Endothelial cell of umbilical vein (primary cell): ENCODE measurements around the gene B3GALT6. TPM values are rescaled to one million over a fixed set of nuclear protein-coding genes. Genes with fewer than 3 reads are reported as not detected.

Experiments used
- BruUV-seq: library from RNA; stranded (reverse); fragments of 400-500 nt; replicated peaks from 2 replicates; lab custom pipeline; 2021; lab: Mats Ljungman, UMichigan
- CTCF ChIA-PET: fragments of 300-600, 350-600 bp; sonication (Branson Sonifier 250); formaldehyde crosslinking; loops from one replicate; lab custom pipeline; 2021; ENCODE audit warnings: antibody characterized with exemption, inconsistent platforms; lab: Charles Lee
- POLR2A ChIA-PET: fragments of 300-600, 350-600 bp; sonication (Branson Sonifier 250); formaldehyde crosslinking; loops from one replicate; lab custom pipeline; 2021; ENCODE audit warnings: antibody characterized with exemption, inconsistent platforms; lab: Charles Lee
- DNase-seq: peaks from one replicate; pipeline ENCODE4 v3.0.0-alpha.2; 2011; ENCODE audit warnings: low read depth, low spot score
- FAIRE-seq: peaks from 2 replicates; lab custom pipeline; 2011; peaks lifted over from hg19 to GRCh38; lab: Jason Lieb, UNC
- H2AFZ ChIP-seq: 2 replicates; pipeline ENCODE4 v1.6.0; 2012; ENCODE audit warnings: low read depth, low read length, control low read depth, inconsistent platforms
- H3K27ac ChIP-seq: 2 replicates; pipeline ENCODE4 v1.5.1; 2011; ENCODE audit warnings: low read depth, mild to moderate bottlenecking, control low read depth, low read length, moderate library complexity; ENCODE audit not compliant: insufficient read depth
- H3K27me3 ChIP-seq, 2 experiments: 2 replicates each; pipeline versions ENCODE4 v1.6.0 to v1.6.1; 2011; ENCODE audit warnings: low read length in 2 of 2, mixed read lengths in 1 of 2; ENCODE audit not compliant: control insufficient read depth in 2 of 2, insufficient read depth in 2 of 2
- H3K36me3 ChIP-seq, 2 experiments: 2 replicates in 1 of 2; 3 replicates in 1 of 2; pipeline ENCODE4 v1.5.1; 2011; ENCODE audit warnings: low read length in 2 of 2, mild to moderate bottlenecking in 1 of 2, moderate library complexity in 1 of 2; ENCODE audit not compliant: control insufficient read depth in 2 of 2, insufficient read depth in 2 of 2; ENCODE audit errors: extremely low read depth in 1 of 2
- H3K4me1 ChIP-seq: 3 replicates; pipeline ENCODE4 v1.5.1; 2011; ENCODE audit warnings: mild to moderate bottlenecking, low read length; ENCODE audit not compliant: control insufficient read depth, insufficient read depth; ENCODE audit errors: extremely low read depth
- H3K4me2 ChIP-seq: 2 replicates; pipeline ENCODE4 v1.6.1; 2011; ENCODE audit warnings: low read length, control low read depth, mixed read lengths; ENCODE audit not compliant: insufficient read depth
- H3K4me3 ChIP-seq, 3 experiments: fragments of 200-600 bp in 1 of 3; sonication (generic), shearing (Covaris generic) in 1 of 3; replicated peaks in 1 of 3; 2 replicates each; pipeline ENCODE4 v1.5.1; 2011 to 2016; ENCODE audit warnings: control low read depth in 3 of 3, low read length in 3 of 3, mild to moderate bottlenecking in 2 of 3, inconsistent platforms in 1 of 3, low read depth in 1 of 3, moderate library complexity in 1 of 3; ENCODE audit not compliant: insufficient read depth in 1 of 3
- H3K79me2 ChIP-seq: 2 replicates; pipeline ENCODE4 v1.6.0; 2012; ENCODE audit warnings: low read length, inconsistent platforms; ENCODE audit not compliant: control insufficient read depth, insufficient read depth
- H3K9ac ChIP-seq: replicated peaks from 2 replicates; pipeline ENCODE3; 2011; ENCODE audit warnings: low read length, control low read depth; ENCODE audit not compliant: insufficient read depth; ENCODE audit errors: extremely low read depth
- H3K9me1 ChIP-seq: replicated peaks from 3 replicates; pipeline ENCODE4 v1.6.0; 2011; ENCODE audit warnings: mild to moderate bottlenecking, low read length; ENCODE audit not compliant: control insufficient read depth, insufficient read depth; ENCODE audit errors: extremely low read depth
- H3K9me3 ChIP-seq: replicated peaks from 2 replicates; pipeline ENCODE4 v1.5.1; 2012; ENCODE audit warnings: low read length, inconsistent platforms; ENCODE audit not compliant: control insufficient read depth, insufficient read depth
- H4K20me1 ChIP-seq: replicated peaks from 2 replicates; pipeline ENCODE3; 2011; ENCODE audit warnings: mild to moderate bottlenecking, low read length; ENCODE audit not compliant: control insufficient read depth, insufficient read depth; ENCODE audit errors: extremely low read depth
- EZH2 ChIP-seq: IDR thresholded peaks from 2 replicates; pipeline ENCODE4 v1.6.1; 2012; ENCODE audit warnings: borderline replicate concordance, low read depth, mild to moderate bottlenecking, moderate library complexity, low read length, inconsistent platforms; ENCODE audit not compliant: severe bottlenecking
- FOS ChIP-seq: IDR thresholded peaks from 2 replicates; pipeline ENCODE4 v1.6.1; 2011; ENCODE audit warnings: mild to moderate bottlenecking, low read length, moderate library complexity, borderline replicate concordance; ENCODE audit not compliant: insufficient read depth
- GATA2 ChIP-seq: IDR thresholded peaks from 2 replicates; pipeline ENCODE4 v1.7.0; 2011; ENCODE audit warnings: low read depth, mild to moderate bottlenecking, moderate library complexity, mixed read lengths, low read length; ENCODE audit not compliant: insufficient read length, insufficient read depth
- JUN ChIP-seq: IDR thresholded peaks from 2 replicates; pipeline ENCODE4 v1.6.1; 2011; ENCODE audit warnings: borderline replicate concordance, low read depth; ENCODE audit not compliant: insufficient read length, insufficient read depth
- MYC ChIP-seq: IDR thresholded peaks from one replicate; pipeline ENCODE4 v1.6.1; 2011; ENCODE audit warnings: mild to moderate bottlenecking, low read depth, low read length
- POLR2A ChIP-seq: IDR thresholded peaks from 2 replicates; pipeline ENCODE4 v1.6.1; 2012; ENCODE audit warnings: low read depth, mild to moderate bottlenecking, control low read depth, low read length
- POLR2AphosphoS5 ChIP-seq: IDR thresholded peaks from 2 replicates; pipeline ENCODE4 v1.6.1; 2012; ENCODE audit warnings: low read depth, mild to moderate bottlenecking, control low read depth, low read length, moderate library complexity; ENCODE audit not compliant: insufficient read depth
- dilution Hi-C: fragments of 300-500 bp; cut with MboI; formaldehyde crosslinking; loops from one replicate; pipeline ENCODE4 v1.15.0; 2019; ENCODE audit warnings: low sequenced_read_pairs; ENCODE audit not compliant: extremely low pct_ligation_motif_present
- intact Hi-C: fragments of 100-400 bp; cut with micrococcal nuclease; formaldehyde crosslinking; loops from one replicate; pipeline ENCODE4 v1.10.0; 2022
- polyA plus RNA-seq, 4 experiments: library from polyadenylated mRNA; depleted of rRNA in 3 of 4; stranded (reverse) in 3 of 4; unstranded in 1 of 4; fragments of >200 nt; gene quantifications; 2 replicates each; pipeline versions ENCODE4 v1.2.1 to v1.2.3, GENCODE V29; 2011 to 2012; ENCODE audit warnings: missing spikeins in 1 of 4
- total RNA-seq: library from RNA; stranded (reverse); gene quantifications from 2 replicates; pipeline ENCODE4 v1.2.3, GENCODE V29; 2021
- TF ChIP-seq, protein P1 (sequence below), 2 donors: IDR thresholded peaks; 1 replicate in 1 of 2; 2 replicates in 1 of 2; pipeline ENCODE4 v1.5.1; 2011; ENCODE audit warnings: low read length in 2 of 2, mild to moderate bottlenecking in 2 of 2, moderate library complexity in 2 of 2, control low read depth in 1 of 2, inconsistent platforms in 1 of 2, low read depth in 1 of 2; ENCODE audit not compliant: insufficient read depth in 1 of 2; ENCODE audit errors: extremely low read depth in 1 of 2
- TF ChIP-seq, protein P2 (sequence below): IDR thresholded peaks from 2 replicates; pipeline ENCODE4 v1.6.1; 2011; ENCODE audit not compliant: insufficient read depth, insufficient read length

B3GALT6 gene
- total and polyA plus RNA-seq, 2 donors (not counting 3 experiments of a cell fraction or from before 2014, with no cell fraction given), result 24.6 to 34.1 TPM

DNA sequence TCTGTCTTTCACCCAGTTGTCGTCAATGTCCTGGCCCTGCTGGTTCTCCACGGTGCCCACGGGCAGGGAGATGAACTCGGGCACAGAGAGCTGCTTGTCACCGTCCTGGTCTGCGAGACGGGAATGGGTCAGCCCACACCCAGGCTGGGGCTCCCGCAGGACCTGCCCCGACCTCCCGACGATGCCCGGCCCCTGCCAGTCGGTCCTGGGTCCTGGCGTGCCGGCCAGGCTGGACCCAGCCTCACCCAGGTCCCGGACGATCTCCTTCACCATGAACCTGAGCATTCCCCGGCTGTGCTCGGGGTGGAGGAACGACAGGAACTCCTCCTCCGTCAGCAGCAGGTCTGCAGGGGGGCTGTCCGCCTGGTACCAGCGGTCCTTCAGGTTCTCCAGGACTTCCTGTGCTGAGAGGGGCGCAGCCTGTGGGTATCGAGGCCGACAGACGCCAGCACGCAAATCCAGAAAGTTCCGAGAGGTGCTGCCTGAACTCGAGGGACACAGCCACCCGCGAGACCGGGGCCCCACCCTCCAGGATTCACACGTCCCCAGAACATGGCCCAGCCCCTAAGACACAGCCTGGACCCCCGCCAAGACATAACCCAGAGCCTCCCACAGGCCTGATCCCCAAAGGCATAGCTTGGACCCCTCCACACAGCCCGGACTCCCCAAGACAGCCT lies 13.4 kb upstream of the B3GALT6 start:
- Histone ChIP-seq H3K9me3 (no peaks in the 10 kb centered on the region), H3K27me3 (no peaks in the 10 kb centered on the region), H3K9ac (no peak overlapping the region), H3K79me2 (no peaks in the 10 kb centered on the region), H3K4me1 (no peaks in the 10 kb centered on the region), H4K20me1 (no peaks in the 10 kb centered on the region), H3K4me2 (no peak overlapping the region), H3K4me3 (no peak overlapping the region), H3K9me1 (no peaks in the 10 kb centered on the region), H3K27ac (no peak overlapping the region), H2AFZ (no peak overlapping the region), H3K36me3 (peaks cover 2 to 34% of the 10 kb centered on the region in 2 experiments)
- no peak for DNase-seq
- no peak for FAIRE-seq
- intact Hi-C loops (no loop called here), dilution Hi-C loops (no loop called here)
- POLR2A ChIA-PET, result interaction anchor here (0.6 kb wide), 1 partner anchor 216 kb away, joined by 3 read pairs; no protein-coding TSS in a partner anchor
- no peak for TF ChIP-seq FOS
- TF ChIP-seq POLR2A, result no peak
- TF ChIP-seq, protein P1, sequence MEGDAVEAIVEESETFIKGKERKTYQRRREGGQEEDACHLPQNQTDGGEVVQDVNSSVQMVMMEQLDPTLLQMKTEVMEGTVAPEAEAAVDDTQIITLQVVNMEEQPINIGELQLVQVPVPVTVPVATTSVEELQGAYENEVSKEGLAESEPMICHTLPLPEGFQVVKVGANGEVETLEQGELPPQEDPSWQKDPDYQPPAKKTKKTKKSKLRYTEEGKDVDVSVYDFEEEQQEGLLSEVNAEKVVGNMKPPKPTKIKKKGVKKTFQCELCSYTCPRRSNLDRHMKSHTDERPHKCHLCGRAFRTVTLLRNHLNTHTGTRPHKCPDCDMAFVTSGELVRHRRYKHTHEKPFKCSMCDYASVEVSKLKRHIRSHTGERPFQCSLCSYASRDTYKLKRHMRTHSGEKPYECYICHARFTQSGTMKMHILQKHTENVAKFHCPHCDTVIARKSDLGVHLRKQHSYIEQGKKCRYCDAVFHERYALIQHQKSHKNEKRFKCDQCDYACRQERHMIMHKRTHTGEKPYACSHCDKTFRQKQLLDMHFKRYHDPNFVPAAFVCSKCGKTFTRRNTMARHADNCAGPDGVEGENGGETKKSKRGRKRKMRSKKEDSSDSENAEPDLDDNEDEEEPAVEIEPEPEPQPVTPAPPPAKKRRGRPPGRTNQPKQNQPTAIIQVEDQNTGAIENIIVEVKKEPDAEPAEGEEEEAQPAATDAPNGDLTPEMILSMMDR (IDR thresholded peaks at IDR 0.05; ENCODE audit: extremely low read depth in 1 of 2, insufficient read depth in 1 of 2, low read depth in 1 of 2, low read length in 2 of 2), result no peak
- TF ChIP-seq GATA2, result no peak
- no peak for TF ChIP-seq EZH2
- no peak for TF ChIP-seq POLR2AphosphoS5
- TF ChIP-seq, protein P2, sequence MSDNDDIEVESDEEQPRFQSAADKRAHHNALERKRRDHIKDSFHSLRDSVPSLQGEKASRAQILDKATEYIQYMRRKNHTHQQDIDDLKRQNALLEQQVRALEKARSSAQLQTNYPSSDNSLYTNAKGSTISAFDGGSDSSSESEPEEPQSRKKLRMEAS, result no peak
- TF ChIP-seq JUN, result no peak
- TF ChIP-seq MYC, result no peak
- no TSS peak for BruUV-seq
- CTCF ChIA-PET, result interaction anchor here (0.5 to 0.6 kb wide), 2 partner anchors 97 to 231 kb away, joined by 3 read pairs; no protein-coding TSS in a partner anchor
